ENCODE results near the gene SCAF8. TPM values are rescaled to one million over a fixed set of nuclear protein-coding genes. Genes with fewer than 3 reads are reported as not detected.

Gene SCAF8
- total RNA-seq (2021) = 49.5 and 51.5 TPM in 2 replicates
- Bru-seq, nascent RNA = percentile 98 among the genes with signal in this experiment
- percentile 93 among the genes with signal in this experiment for BruChase-seq, experiment 1, labeled RNA remaining after a 2-hour chase
- percentile 88 among the genes with signal in this experiment for BruChase-seq, experiment 2, labeled RNA remaining after a 6-hour chase
- long read RNA-seq, full-length matches to known transcripts = 35 of 67 reads
- long read RNA-seq, partial matches to known transcripts = 11 of 67 reads
- long read RNA-seq, other reads (novel, unspliced or antisense) = 21 of 67 reads

DNA sequence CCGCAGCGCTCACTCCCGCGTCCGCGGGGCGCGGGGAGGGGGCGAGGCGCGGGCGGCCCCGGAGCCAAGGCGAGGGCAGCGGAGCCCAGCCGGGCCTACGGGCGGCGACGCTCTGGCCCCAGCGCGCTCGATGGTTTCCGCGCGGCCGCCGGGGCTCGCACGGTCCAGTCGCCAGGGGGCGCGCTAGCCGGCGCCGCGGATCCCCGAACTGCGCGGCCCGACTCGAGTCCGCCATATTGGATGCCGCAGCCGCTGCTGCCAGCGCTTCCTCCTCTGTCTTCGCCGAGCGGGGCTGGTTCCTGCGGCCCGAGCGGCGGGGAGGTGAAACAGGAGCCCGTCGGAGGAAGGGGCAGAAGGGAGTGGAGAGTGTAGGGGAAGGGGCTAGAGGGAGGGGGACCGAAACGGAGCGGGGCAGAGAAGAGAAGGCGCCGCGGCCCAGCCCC lies at the start of gene SCAF8:
Gene SCAF8 (plus strand): TSS at position 234 of the 443 bp plus-strand sequence. CDS start 485 bp downstream, outside the sequence.
- no peaks in the 10 kb centered on the region for H3K27me3 ChIP-seq (replicated peaks; ENCODE audit: insufficient read depth, low read depth, low read length, poor library complexity)
- H3K9me3 ChIP-seq (ENCODE audit: low read depth, low read length, poor library complexity, severe bottlenecking) = no peaks in the 10 kb centered on the region
- no peaks in the 10 kb centered on the region for H3K36me3 ChIP-seq (ENCODE audit: insufficient read depth, low read length, poor library complexity, severe bottlenecking)
- H3K4me1 ChIP-seq (ENCODE audit: insufficient read depth, low read length, poor library complexity, severe bottlenecking) = peaks cover 15% of the 10 kb centered on the region
- peak; percentile 69 for TF ChIP-seq CTCF (conservative IDR thresholded peaks at IDR 0.05; ENCODE audit: low read depth, low read length)
- TF ChIP-seq EZH2 (IDR thresholded peaks at IDR 0.05; ENCODE audit: borderline replicate concordance, low read depth, low read length, poor library complexity, severe bottlenecking) = no peak
- no TSS peak for BruUV-seq (replicated peaks)
- H3K4me3 ChIP-seq (ENCODE audit: low read depth, low read length, poor library complexity, severe bottlenecking) = peak within 1 kb of the TSS; percentile 78
- intact Hi-C loops (cut with micrococcal nuclease; ENCODE audit: unreplicated experiment) = loop anchor here (1.0 to 5.0 kb wide), 2 partner anchors 72 to 221 kb away; partner anchors contain the start of gene CNKSR3
- ChIA-PET CTCF (no interaction called here), POLR2A (ENCODE audit: low non-redundant PET) (interaction anchor here (0.6 kb wide), 1 partner anchor 87 kb away, joined by 4 read pairs; no protein-coding TSS in a partner anchor)
- peak; percentile 91 for DNase-seq (ENCODE audit: low spot score)
- H3K27ac ChIP-seq (ENCODE audit: low read depth, low read length, poor library complexity, severe bottlenecking) = peak within 1 kb of the TSS; percentile 97

DNA sequence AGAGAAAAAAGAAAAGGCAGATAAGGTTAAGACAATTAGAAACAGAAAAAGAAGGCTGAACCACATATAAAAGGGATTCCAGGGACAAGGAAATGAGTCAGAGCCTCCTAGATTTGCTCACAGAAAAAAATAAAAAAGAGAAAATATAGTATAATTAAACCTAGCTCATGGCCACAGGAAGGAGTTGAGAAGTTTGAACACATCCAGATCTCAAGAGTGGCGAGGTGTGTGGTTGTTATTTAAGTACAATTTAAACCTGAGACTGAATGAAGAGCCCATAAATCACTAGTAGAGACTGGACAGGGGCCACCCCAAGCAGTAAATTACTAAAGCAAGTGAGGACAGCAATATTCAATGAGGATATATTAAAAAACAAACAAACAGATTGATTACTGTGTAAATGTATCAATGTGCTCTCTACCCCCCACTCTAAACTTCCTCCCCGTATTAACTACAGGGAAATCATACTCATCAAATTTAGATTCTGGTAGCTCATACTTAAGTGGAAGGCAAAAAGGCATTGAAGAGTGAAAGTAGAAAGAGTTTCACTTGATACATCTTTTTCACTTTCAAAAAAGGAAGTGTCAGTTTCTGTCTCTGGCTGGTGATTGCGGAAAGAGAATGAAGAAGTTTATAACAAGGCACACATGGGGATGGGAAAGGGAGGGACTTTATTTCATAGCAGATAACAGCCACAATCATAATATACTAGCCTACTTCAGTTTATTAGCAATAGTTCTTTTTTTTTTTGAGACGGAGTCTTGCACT lies 49.3 kb upstream of the SCAF8 start:
- H3K4me1 ChIP-seq (ENCODE audit: insufficient read depth, low read length, poor library complexity, severe bottlenecking) = peaks cover 9% of the 10 kb centered on the region
- H3K9me3 ChIP-seq (ENCODE audit: low read depth, low read length, poor library complexity, severe bottlenecking) = no peaks in the 10 kb centered on the region
- no peaks in the 10 kb centered on the region for H3K36me3 ChIP-seq (ENCODE audit: insufficient read depth, low read length, poor library complexity, severe bottlenecking)
- no peak overlapping the region for H3K4me3 ChIP-seq (ENCODE audit: low read depth, low read length, poor library complexity, severe bottlenecking)
- intact Hi-C loops (cut with micrococcal nuclease; ENCODE audit: unreplicated experiment) = no loop called here
- H3K27ac ChIP-seq (ENCODE audit: low read depth, low read length, poor library complexity, severe bottlenecking) = no peak overlapping the region
- CTCF ChIA-PET = interaction anchor here (1.8 kb wide), 1 partner anchor 8 kb away, joined by 6 read pairs; no protein-coding TSS in a partner anchor
- POLR2A ChIA-PET (ENCODE audit: low non-redundant PET) = interaction anchor here (0.6 kb wide), 1 partner anchor 181 kb away, joined by 3 read pairs; no protein-coding TSS in a partner anchor
- peak; percentile 58 for DNase-seq (ENCODE audit: low spot score)
- TF ChIP-seq CTCF (conservative IDR thresholded peaks at IDR 0.05; ENCODE audit: low read depth, low read length) = no peak
- TF ChIP-seq EZH2 (IDR thresholded peaks at IDR 0.05; ENCODE audit: borderline replicate concordance, low read depth, low read length, poor library complexity, severe bottlenecking) = no peak
- no peaks in the 10 kb centered on the region for H3K27me3 ChIP-seq (replicated peaks; ENCODE audit: insufficient read depth, low read depth, low read length, poor library complexity)
- no TSS peak for BruUV-seq (replicated peaks)

- ChIA-PET CTCF (no interaction called here), POLR2A (ENCODE audit: low non-redundant PET) (no interaction called here)
- H3K27ac ChIP-seq (ENCODE audit: low read depth, low read length, poor library complexity, severe bottlenecking) = no peak overlapping the region
- H3K36me3 ChIP-seq (ENCODE audit: insufficient read depth, low read length, poor library complexity, severe bottlenecking) = no peaks in the 10 kb centered on the region
- no peak for DNase-seq (ENCODE audit: low spot score)
- H3K27me3 ChIP-seq (replicated peaks; ENCODE audit: insufficient read depth, low read depth, low read length, poor library complexity) = no peaks in the 10 kb centered on the region
- H3K9me3 ChIP-seq (ENCODE audit: low read depth, low read length, poor library complexity, severe bottlenecking) = no peaks in the 10 kb centered on the region
- BruUV-seq (replicated peaks) = no TSS peak
- TF ChIP-seq EZH2 (IDR thresholded peaks at IDR 0.05; ENCODE audit: borderline replicate concordance, low read depth, low read length, poor library complexity, severe bottlenecking) = no peak
- TF ChIP-seq CTCF (conservative IDR thresholded peaks at IDR 0.05; ENCODE audit: low read depth, low read length) = no peak
- peaks cover 22% of the 10 kb centered on the region for H3K4me1 ChIP-seq (ENCODE audit: insufficient read depth, low read length, poor library complexity, severe bottlenecking)
- H3K4me3 ChIP-seq (ENCODE audit: low read depth, low read length, poor library complexity, severe bottlenecking) = no peak overlapping the region
- intact Hi-C loops (cut with micrococcal nuclease; ENCODE audit: unreplicated experiment) = no loop called here
Observed at GRCh38 chr6:154686162-154686561, 47.1 kb upstream of the SCAF8 start.

All from A673 (cell line).